H9 (cell line): ENCODE measurements around the gene KLF15. TPM values are rescaled to one million over a fixed set of nuclear protein-coding genes. Genes with fewer than 3 reads are reported as not detected.

ENCODE experiments used
- DNase-seq: peaks from one replicate; pipeline ENCODE4 v3.0.0-alpha.2; 2017
- H2AFZ ChIP-seq: one replicate; pipeline ENCODE4 v1.6.1; 2013; ENCODE audit warnings: mild to moderate bottlenecking, low read length, control low read depth, moderate library complexity
- H2AK5ac ChIP-seq: 2 replicates; pipeline ENCODE4 v1.6.1; 2013; ENCODE audit warnings: low read length, control low read depth, mixed read lengths; ENCODE audit not compliant: insufficient read length
- H2BK120ac ChIP-seq: one replicate; pipeline ENCODE4 v1.6.1; 2013; ENCODE audit warnings: low read depth, mild to moderate bottlenecking, low read length, control low read depth, inconsistent platforms; ENCODE audit not compliant: poor library complexity, severe bottlenecking
- H2BK12ac ChIP-seq: 2 replicates; pipeline ENCODE4 v1.6.1; 2013; ENCODE audit warnings: low read length, control low read depth, mixed read lengths, low read depth; ENCODE audit not compliant: insufficient read length
- H2BK15ac ChIP-seq: 2 replicates; pipeline ENCODE4 v1.6.1; 2013; ENCODE audit warnings: low read depth, low read length, control low read depth
- H2BK20ac ChIP-seq: one replicate; pipeline ENCODE4 v1.6.1; 2013; ENCODE audit warnings: low read depth, mild to moderate bottlenecking, low read length, control low read depth, inconsistent platforms; ENCODE audit not compliant: poor library complexity, severe bottlenecking
- H2BK5ac ChIP-seq: 2 replicates; pipeline ENCODE4 v1.6.1; 2013; ENCODE audit warnings: low read length, control low read depth, mixed read lengths; ENCODE audit not compliant: insufficient read length
- H3K14ac ChIP-seq: 2 replicates; pipeline ENCODE4 v1.6.1; 2013; ENCODE audit warnings: low read length, control low read depth; ENCODE audit not compliant: insufficient read depth
- H3K18ac ChIP-seq: 2 replicates; pipeline ENCODE4 v1.6.1; 2013; ENCODE audit warnings: low read depth, mild to moderate bottlenecking, mixed read lengths, low read length, control low read depth; ENCODE audit not compliant: insufficient read length
- H3K23ac ChIP-seq: 2 replicates; pipeline ENCODE4 v1.6.1; 2013; ENCODE audit warnings: low read length, control low read depth, mixed read lengths, low read depth; ENCODE audit not compliant: insufficient read length
- H3K23me2 ChIP-seq: 2 replicates; pipeline ENCODE4 v1.6.1; 2013; ENCODE audit warnings: low read depth, mild to moderate bottlenecking, mixed read lengths, low read length, control low read depth; ENCODE audit not compliant: insufficient read length, poor library complexity, severe bottlenecking
- H3K27ac ChIP-seq: 2 replicates; pipeline ENCODE4 v1.5.1; 2013; ENCODE audit warnings: low read length, control low read depth, mixed read lengths, low read depth; ENCODE audit not compliant: insufficient read length
- H3K27me3 ChIP-seq: 2 replicates; pipeline ENCODE4 v1.6.1; 2013; ENCODE audit warnings: low read length, control low read depth, inconsistent platforms; ENCODE audit not compliant: insufficient read depth
- H3K4ac ChIP-seq: 2 replicates; pipeline ENCODE4 v1.6.1; 2013; ENCODE audit warnings: low read depth, mild to moderate bottlenecking, control low read depth, inconsistent platforms, low read length, moderate library complexity
- H3K4me1 ChIP-seq: 2 replicates; pipeline ENCODE4 v1.6.1; 2013; ENCODE audit warnings: low read length, control low read depth, inconsistent platforms; ENCODE audit not compliant: insufficient read depth
- H3K4me2 ChIP-seq: 2 replicates; pipeline ENCODE4 v1.6.1; 2013; ENCODE audit warnings: low read length, control low read depth, mixed read lengths; ENCODE audit not compliant: insufficient read length, insufficient read depth
- H3K56ac ChIP-seq: 2 replicates; pipeline ENCODE4 v1.6.1; 2013; ENCODE audit warnings: low read depth, mild to moderate bottlenecking, mixed read lengths, low read length, control low read depth; ENCODE audit not compliant: insufficient read length
- H3K79me1 ChIP-seq: 2 replicates; pipeline ENCODE4 v1.6.1; 2013; ENCODE audit warnings: low read depth, mild to moderate bottlenecking, moderate library complexity, low read length, control low read depth, inconsistent platforms; ENCODE audit not compliant: insufficient read depth, poor library complexity, severe bottlenecking
- H3K79me2 ChIP-seq: 2 replicates; pipeline ENCODE4 v1.6.1; 2013; ENCODE audit warnings: low read length, control low read depth, inconsistent platforms; ENCODE audit not compliant: insufficient read depth
- H3K9ac ChIP-seq: 2 replicates; pipeline ENCODE4 v1.6.1; 2013; ENCODE audit warnings: low read length, control low read depth, mixed read lengths; ENCODE audit not compliant: insufficient read length; ENCODE audit errors: extremely low read depth
- H3K9me3 ChIP-seq: one replicate; pipeline ENCODE4 v1.6.1; 2013; ENCODE audit warnings: low read depth, low read length, inconsistent platforms; ENCODE audit not compliant: control insufficient read depth
- H3T11ph ChIP-seq: one replicate; pipeline ENCODE4 v1.6.1; 2013; ENCODE audit warnings: mild to moderate bottlenecking, low read length, control low read depth, inconsistent platforms
- H4K20me1 ChIP-seq: one replicate; pipeline ENCODE4 v1.6.1; 2013; ENCODE audit not compliant: control insufficient read depth, insufficient read length, insufficient read depth
- H4K5ac ChIP-seq: 2 replicates; pipeline ENCODE4 v1.6.1; 2013; ENCODE audit warnings: low read depth, mild to moderate bottlenecking, mixed read lengths, low read length, control low read depth; ENCODE audit not compliant: insufficient read length
- H4K8ac ChIP-seq: replicated peaks from 2 replicates; pipeline ENCODE4 v1.6.1; 2013; ENCODE audit warnings: low read length, control low read depth, mixed read lengths, low read depth; ENCODE audit not compliant: insufficient read length
- H4K91ac ChIP-seq: 2 replicates; pipeline ENCODE4 v1.6.1; 2013; ENCODE audit warnings: low read depth, mild to moderate bottlenecking, moderate library complexity, mixed read lengths, low read length, control low read depth; ENCODE audit not compliant: insufficient read length
- H3K27ac Mint-ChIP-seq, 3 experiments: 2 replicates in 2 of 3; 3 replicates in 1 of 3; pipeline ENCODE4 v1.8.0; 2020 to 2021; ENCODE audit warnings: mixed read lengths in 3 of 3, mild to moderate bottlenecking in 1 of 3, moderate library complexity in 1 of 3
- H3K27me3 Mint-ChIP-seq: 2 replicates; pipeline ENCODE4 v1.8.0; 2021; ENCODE audit warnings: low read depth, mild to moderate bottlenecking, moderate library complexity, mixed read lengths
- H3K36me3 Mint-ChIP-seq, 3 experiments: 2 replicates in 2 of 3; 3 replicates in 1 of 3; pipeline ENCODE4 v1.8.0; 2020 to 2021; ENCODE audit warnings: low read depth in 3 of 3, mixed read lengths in 3 of 3; ENCODE audit not compliant: insufficient read depth in 1 of 3
- H3K4me1 Mint-ChIP-seq, 2 experiments: 2 replicates each; pipeline ENCODE4 v1.8.0; 2020; ENCODE audit warnings: mixed read lengths in 2 of 2
- H3K4me3 Mint-ChIP-seq, 2 experiments: 2 replicates in 1 of 2; 3 replicates in 1 of 2; pipeline ENCODE4 v1.8.0; 2020 to 2021; ENCODE audit warnings: mild to moderate bottlenecking in 2 of 2, mixed read lengths in 2 of 2, moderate library complexity in 1 of 2
- H3K9me3 Mint-ChIP-seq, 2 experiments: 2 replicates in 1 of 2; 3 replicates in 1 of 2; pipeline ENCODE4 v1.8.0; 2020; ENCODE audit warnings: mild to moderate bottlenecking in 2 of 2, mixed read lengths in 2 of 2, moderate library complexity in 1 of 2
- WGBS: extraction: QIAGEN DNeasy Blood & Tissue Kit; methylation state at CpG from one replicate; pipeline ENCODE4 v1.1.7; 2013; ENCODE audit warnings: missing lambda C conversion rate, low lambda C conversion rate, mixed read lengths; ENCODE audit not compliant: insufficient read length; ENCODE audit errors: extremely low coverage; 5-methylcytosine and 5-hydroxymethylcytosine counted together
- total RNA-seq: library from RNA; stranded (reverse); gene quantifications from 2 replicates; pipeline ENCODE4 v1.2.1, GENCODE V29; 2021
- TF ChIP-seq, protein P1 (sequence below): fragments of 200-600 bp; sonication (generic); conservative IDR thresholded peaks from 3 replicates; pipeline ENCODE4 v1.8.0; 2021; ENCODE audit warnings: antibody characterized with exemption, mild to moderate bottlenecking

The KLF15 gene
- total RNA-seq, 1 experiment from 2014 or later: 10.8 TPM

DNA sequence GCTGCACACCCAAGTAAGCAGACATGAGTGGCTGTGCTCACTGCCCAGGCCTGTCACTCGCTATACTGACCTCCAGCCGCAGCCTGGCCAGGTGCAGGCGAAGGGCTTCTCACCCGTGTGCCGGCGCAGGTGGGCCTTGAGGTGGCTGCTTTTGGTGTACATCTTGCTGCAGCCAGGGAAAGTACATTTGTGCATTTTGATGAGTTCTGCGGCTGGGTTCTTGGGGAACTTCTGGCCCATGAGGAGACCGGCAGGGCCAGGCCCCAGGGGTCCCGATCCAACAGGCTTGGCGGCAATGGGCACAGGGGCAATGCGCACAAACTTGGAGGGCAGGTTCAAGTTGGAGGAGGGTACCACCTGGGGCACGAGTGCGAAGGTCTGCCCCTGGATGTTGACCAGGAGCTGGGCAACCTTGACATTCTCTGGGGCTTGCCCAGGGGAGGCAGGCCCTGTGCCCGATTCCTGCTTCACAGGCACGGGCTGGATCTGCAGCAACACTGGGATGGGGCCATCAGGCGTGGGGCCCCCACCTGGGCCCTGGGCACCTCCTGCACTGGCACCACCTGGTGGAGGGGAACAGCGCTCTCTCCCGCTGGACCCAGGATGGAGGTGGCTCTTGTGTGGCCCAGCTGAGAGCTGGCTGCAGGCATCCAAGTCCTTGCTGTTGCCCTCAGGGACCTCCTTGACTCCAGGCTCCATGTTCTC lies 5.3 kb downstream of the KLF15 start:
- H3K36me3 Mint-ChIP-seq: peaks cover 3 to 16% (median 11%) of the 10 kb centered on the region in 3 experiments; a peak in 5 of 7 replicates
- Histone ChIP-seq H3K23me2 (peaks cover 6% of the 10 kb centered on the region), H4K8ac (no peak overlapping the region), H3K56ac (no peak overlapping the region), H3K9me3 (no peaks in the 10 kb centered on the region), H2AK5ac (no peak overlapping the region), H2BK120ac (no peak overlapping the region), H3K18ac (no peak overlapping the region), H3K4me1 (no peaks in the 10 kb centered on the region), H3K27me3 (no peaks in the 10 kb centered on the region), H2AFZ (no peak overlapping the region), H2BK5ac (no peak overlapping the region), H4K91ac (no peak overlapping the region), H3K79me2 (no peaks in the 10 kb centered on the region), H3K9ac (no peak overlapping the region), H2BK12ac (no peak overlapping the region), H4K20me1 (no peaks in the 10 kb centered on the region), H3T11ph (no peak overlapping the region), H3K14ac (no peak overlapping the region), H3K27ac (no peak overlapping the region), H4K5ac (no peak overlapping the region), H2BK20ac (no peak overlapping the region), H3K79me1 (no peaks in the 10 kb centered on the region), H3K4me2 (no peak overlapping the region), H3K4ac (no peak overlapping the region), H2BK15ac (no peak overlapping the region), H3K23ac (no peak overlapping the region)
- WGBS: no CpG with 5 or more reads among the region's 18 CpGs
- no peak for DNase-seq
- H3K27me3 Mint-ChIP-seq: no peaks in the 10 kb centered on the region; the same call in 1 of the 2 replicates
- TF ChIP-seq, protein P1, sequence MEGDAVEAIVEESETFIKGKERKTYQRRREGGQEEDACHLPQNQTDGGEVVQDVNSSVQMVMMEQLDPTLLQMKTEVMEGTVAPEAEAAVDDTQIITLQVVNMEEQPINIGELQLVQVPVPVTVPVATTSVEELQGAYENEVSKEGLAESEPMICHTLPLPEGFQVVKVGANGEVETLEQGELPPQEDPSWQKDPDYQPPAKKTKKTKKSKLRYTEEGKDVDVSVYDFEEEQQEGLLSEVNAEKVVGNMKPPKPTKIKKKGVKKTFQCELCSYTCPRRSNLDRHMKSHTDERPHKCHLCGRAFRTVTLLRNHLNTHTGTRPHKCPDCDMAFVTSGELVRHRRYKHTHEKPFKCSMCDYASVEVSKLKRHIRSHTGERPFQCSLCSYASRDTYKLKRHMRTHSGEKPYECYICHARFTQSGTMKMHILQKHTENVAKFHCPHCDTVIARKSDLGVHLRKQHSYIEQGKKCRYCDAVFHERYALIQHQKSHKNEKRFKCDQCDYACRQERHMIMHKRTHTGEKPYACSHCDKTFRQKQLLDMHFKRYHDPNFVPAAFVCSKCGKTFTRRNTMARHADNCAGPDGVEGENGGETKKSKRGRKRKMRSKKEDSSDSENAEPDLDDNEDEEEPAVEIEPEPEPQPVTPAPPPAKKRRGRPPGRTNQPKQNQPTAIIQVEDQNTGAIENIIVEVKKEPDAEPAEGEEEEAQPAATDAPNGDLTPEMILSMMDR: peak; percentile 33; the same call in 2 of the 3 replicates
- no peak overlapping the region for H3K4me3 Mint-ChIP-seq
- H3K9me3 Mint-ChIP-seq: no peaks in the 10 kb centered on the region
- peaks cover 6 to 13% of the 10 kb centered on the region in 2 experiments for H3K4me1 Mint-ChIP-seq
- 0 out of 7 replicates have a peak overlapping the region, but pooled peaks of 1 of the 3 experiments have one; percentile 23 for H3K27ac Mint-ChIP-seq
